Breast epithelium (tissue), 3 donors: ENCODE data around the gene STARD3NL.
"Not testable (repeated sequence)": the region's sequence is repeated elsewhere in the genome, so short reads cannot be mapped to it uniquely, and the experiment has no call there.

Experiments used
- CTCF ChIP-seq, 3 donors: fragments of 450-650 bp; IDR thresholded peaks; one replicate each; pipeline ENCODE4 v1.5.1; 2016 to 2017; ENCODE audit warnings: antibody characterized with exemption in 3 of 3, mild to moderate bottlenecking in 3 of 3, moderate library complexity in 3 of 3
- POLR2A ChIP-seq: fragments of 450-650 bp; IDR thresholded peaks from one replicate; pipeline ENCODE4 v1.6.1; 2016; ENCODE audit warnings: antibody characterized with exemption, mild to moderate bottlenecking, moderate library complexity
- POLR2AphosphoS5 ChIP-seq, 3 donors: sonication (generic); formaldehyde crosslinking; IDR thresholded peaks; one replicate each; pipeline ENCODE4 v1.6.1; 2017; ENCODE audit warnings: antibody characterized with exemption in 3 of 3

GRCh38 chr7:38262026-38262425 is 84.0 kb downstream of the STARD3NL start:
- TF ChIP-seq CTCF (IDR thresholded peaks at IDR 0.05); POLR2AphosphoS5 (IDR thresholded peaks at IDR 0.05); POLR2A: not testable (repeated sequence)
